ENCODE data around the gene CWC27.

DNA sequence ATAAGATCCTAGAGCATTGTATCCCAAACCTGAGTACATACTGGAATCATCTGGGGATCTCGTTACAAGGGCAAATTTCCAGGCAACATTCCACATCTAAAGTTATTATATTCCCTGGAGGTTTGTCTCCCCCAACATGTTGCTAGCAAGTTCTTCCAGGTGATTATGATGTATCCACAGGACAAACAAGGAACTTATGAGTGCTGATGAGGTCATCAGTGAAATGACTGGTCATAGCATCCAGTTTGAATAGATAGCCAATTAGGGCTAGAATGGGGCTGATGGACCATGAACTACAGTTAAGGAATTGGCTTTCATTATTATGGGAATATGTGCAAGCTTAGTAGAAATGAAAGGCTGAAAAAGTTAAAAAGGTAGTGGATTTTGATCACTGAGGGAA, 115.2 kb downstream of the CWC27 start:
- TF ChIP-seq, protein P1, sequence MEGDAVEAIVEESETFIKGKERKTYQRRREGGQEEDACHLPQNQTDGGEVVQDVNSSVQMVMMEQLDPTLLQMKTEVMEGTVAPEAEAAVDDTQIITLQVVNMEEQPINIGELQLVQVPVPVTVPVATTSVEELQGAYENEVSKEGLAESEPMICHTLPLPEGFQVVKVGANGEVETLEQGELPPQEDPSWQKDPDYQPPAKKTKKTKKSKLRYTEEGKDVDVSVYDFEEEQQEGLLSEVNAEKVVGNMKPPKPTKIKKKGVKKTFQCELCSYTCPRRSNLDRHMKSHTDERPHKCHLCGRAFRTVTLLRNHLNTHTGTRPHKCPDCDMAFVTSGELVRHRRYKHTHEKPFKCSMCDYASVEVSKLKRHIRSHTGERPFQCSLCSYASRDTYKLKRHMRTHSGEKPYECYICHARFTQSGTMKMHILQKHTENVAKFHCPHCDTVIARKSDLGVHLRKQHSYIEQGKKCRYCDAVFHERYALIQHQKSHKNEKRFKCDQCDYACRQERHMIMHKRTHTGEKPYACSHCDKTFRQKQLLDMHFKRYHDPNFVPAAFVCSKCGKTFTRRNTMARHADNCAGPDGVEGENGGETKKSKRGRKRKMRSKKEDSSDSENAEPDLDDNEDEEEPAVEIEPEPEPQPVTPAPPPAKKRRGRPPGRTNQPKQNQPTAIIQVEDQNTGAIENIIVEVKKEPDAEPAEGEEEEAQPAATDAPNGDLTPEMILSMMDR (IDR thresholded peaks at IDR 0.05) = no peak
- TF ChIP-seq ZC3H11A (IDR thresholded peaks at IDR 0.05) (no peak), NFE2L2 (conservative IDR thresholded peaks at IDR 0.05; ENCODE audit: low read length) (no peak), CHD2 (IDR thresholded peaks at IDR 0.05; ENCODE audit: low read length, partially characterized antibody) (no peak), POLR2A (IDR thresholded peaks at IDR 0.05; ENCODE audit: low read length) (no peak), BHLHE40 (IDR thresholded peaks at IDR 0.05; ENCODE audit: low read depth, low read length) (no peak), MYC (IDR thresholded peaks at IDR 0.05; ENCODE audit: borderline replicate concordance, low read length) (no peak)
